ENCODE results near the gene MTA3. TPM values are rescaled to one million over a fixed set of nuclear protein-coding genes. Genes with fewer than 3 reads are reported as not detected.

The MTA3 gene
- total RNA-seq, 2 donors from 2014 or later = 23.0 to 30.8 TPM

DNA sequence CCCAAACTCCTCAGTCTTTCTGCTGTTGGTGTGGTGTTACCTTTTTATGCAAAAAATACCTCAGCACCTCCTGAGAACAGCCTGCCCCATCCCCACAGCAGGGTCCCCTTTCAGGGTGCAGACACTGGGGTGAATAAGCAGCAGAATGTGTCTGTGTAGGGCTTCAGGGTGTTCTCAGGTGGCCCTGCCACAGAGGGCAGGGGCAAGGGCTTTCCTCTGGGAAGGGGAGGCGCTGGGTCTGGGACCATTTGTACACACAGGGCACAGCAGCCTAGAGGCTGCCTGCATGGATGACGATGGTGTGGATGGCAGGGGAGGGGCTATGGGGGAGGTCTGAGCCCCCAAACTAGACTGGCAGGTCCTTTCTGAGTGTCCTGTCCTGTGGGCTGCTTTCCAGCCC lies 221.3 kb downstream of the MTA3 start:
- no peak for DNase-seq (ENCODE audit: low spot score)
- TF ChIP-seq, protein P1, sequence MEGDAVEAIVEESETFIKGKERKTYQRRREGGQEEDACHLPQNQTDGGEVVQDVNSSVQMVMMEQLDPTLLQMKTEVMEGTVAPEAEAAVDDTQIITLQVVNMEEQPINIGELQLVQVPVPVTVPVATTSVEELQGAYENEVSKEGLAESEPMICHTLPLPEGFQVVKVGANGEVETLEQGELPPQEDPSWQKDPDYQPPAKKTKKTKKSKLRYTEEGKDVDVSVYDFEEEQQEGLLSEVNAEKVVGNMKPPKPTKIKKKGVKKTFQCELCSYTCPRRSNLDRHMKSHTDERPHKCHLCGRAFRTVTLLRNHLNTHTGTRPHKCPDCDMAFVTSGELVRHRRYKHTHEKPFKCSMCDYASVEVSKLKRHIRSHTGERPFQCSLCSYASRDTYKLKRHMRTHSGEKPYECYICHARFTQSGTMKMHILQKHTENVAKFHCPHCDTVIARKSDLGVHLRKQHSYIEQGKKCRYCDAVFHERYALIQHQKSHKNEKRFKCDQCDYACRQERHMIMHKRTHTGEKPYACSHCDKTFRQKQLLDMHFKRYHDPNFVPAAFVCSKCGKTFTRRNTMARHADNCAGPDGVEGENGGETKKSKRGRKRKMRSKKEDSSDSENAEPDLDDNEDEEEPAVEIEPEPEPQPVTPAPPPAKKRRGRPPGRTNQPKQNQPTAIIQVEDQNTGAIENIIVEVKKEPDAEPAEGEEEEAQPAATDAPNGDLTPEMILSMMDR (IDR thresholded peaks at IDR 0.05) = no peak

DNA sequence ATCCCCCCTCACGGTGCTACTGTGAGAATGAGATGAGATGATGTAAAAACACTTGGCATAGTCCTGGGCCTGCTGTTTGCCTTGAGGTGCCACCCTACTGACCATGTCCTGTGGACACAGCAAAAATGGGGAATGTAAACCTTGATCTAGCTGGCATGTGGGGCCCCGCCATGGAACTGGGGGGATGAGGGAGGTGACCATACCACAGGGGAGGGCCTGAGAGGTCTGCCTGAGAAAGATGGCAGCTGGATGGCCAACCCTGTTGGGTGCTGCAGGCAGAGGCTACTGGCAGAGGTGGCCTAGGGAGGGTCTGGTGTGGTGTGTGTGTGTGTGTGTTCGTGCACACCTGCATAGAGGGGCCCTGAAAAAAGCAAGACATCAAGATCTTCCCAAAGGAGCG lies 223.2 kb downstream of the MTA3 start:
- DNase-seq (ENCODE audit: low spot score) (no peak), ATAC-seq (ENCODE audit: insufficient number of reproducible peaks, low FRiP score, low read depth) (no peak)
- TF ChIP-seq, protein P1 (IDR thresholded peaks at IDR 0.05) = no peak
- Histone ChIP-seq H3K9me3 (no peaks in the 10 kb centered on the region), H3K4me1 (ENCODE audit: control insufficient read depth in 1 of 2, low read depth in 2 of 2) (peaks cover 18 to 54% of the 10 kb centered on the region in 2 donors), H3K27me3 (replicated peaks; ENCODE audit: insufficient read depth) (no peaks in the 10 kb centered on the region), H3K36me3 (no peaks in the 10 kb centered on the region), H3K4me3 (peak overlapping the region; percentile 86), H3K27ac (peak overlapping the region; percentile 93 to 96)

More for the DNA sequence above, 221.3 kb downstream of the MTA3 start:
- Histone ChIP-seq H3K27me3 (replicated peaks; ENCODE audit: insufficient read depth) (no peaks in the 10 kb centered on the region), H3K36me3 (no peaks in the 10 kb centered on the region), H3K4me3 (no peak overlapping the region), H3K9me3 (no peaks in the 10 kb centered on the region), H3K27ac (peak overlapping the region in 1 of 2 donors; percentile 30), H3K4me1 (ENCODE audit: control insufficient read depth in 1 of 2, low read depth in 2 of 2) (peaks cover 12 to 35% of the 10 kb centered on the region in 2 donors)
- ATAC-seq (ENCODE audit: insufficient number of reproducible peaks, low FRiP score, low read depth) = no peak

DNA sequence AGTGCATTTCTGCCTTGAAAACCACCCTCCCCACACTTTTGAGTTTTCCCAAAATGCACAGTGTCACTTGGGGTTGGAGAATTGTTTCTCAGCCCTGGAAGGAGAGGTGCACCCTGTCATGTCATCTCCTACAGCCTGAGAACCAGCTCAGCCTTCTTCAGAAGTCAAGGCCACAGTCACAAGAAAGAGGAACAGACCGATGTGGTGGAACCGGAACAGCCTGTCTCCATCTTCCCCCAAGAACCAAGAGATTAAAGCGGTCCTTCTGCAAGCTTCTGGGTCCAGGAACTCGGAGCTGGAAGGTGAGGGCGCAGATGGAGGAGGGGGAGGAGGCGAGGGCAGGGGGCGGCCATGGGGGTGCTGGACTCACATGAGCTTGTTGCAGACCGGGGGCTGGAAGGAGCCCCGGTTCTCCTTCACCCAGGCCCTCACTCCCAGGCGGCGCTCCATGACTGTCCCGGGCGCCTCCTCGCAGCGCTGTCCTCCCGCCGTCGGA lies 223.7 kb downstream of the MTA3 start:
- H3K4me3 ChIP-seq = peak overlapping the region; percentile 86
- H3K9me3 ChIP-seq = no peaks in the 10 kb centered on the region
- H3K27me3 ChIP-seq (replicated peaks; ENCODE audit: insufficient read depth) = no peaks in the 10 kb centered on the region
- H3K27ac ChIP-seq = peak overlapping the region; percentile 93 to 96
- TF ChIP-seq, protein P1 (IDR thresholded peaks at IDR 0.05) = no peak
- ATAC-seq (ENCODE audit: insufficient number of reproducible peaks, low FRiP score, low read depth) = peak; percentile 28
- no peaks in the 10 kb centered on the region for H3K36me3 ChIP-seq
- DNase-seq (ENCODE audit: low spot score) = no peak
- H3K4me1 ChIP-seq (ENCODE audit: control insufficient read depth in 1 of 2, low read depth in 2 of 2) = peaks cover 18 to 57% of the 10 kb centered on the region in 2 donors

DNA sequence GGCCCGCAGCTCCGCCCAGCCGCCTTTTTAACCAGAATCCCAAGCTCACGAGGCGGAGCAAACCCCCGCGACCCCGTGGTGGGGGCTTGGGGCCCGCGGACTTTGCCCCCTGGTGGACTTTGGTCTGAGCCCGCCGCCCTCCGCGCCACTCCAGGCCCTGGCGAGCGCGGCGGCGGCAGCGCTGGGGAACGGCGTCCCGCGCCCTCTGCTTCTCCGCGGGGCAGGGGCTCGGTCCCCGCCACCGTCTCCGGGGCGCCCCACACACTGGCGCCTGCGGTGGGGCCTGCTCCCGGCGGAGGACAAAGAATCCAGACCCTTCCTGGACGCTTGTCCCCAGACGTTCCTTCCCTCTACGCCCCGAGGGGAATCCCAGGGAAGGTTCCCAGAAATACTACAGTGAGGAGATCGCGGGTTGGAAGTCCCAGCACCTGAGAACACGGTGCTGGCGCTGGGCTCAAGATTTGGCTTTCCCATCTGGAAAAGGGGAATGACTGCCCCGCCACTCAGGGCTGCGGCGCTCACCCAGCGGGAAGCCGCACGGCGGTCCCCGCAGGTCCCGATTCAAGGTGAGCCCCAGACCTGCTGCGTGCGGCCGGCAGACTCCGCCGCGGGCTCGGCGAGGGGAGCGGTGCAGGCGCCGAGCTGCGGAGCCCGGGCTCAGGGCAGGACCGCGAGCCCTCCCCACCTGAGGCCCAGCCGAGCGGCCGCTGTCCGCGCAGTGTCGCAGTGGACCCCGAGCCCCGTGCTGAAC lies 224.3 kb downstream of the MTA3 start, which contains the start of gene HAAO:
HAAO (minus strand) TSS at position 1 of the 751 bp plus-strand sequence. CDS start 47 bp downstream, outside the sequence.
- ATAC-seq (ENCODE audit: insufficient number of reproducible peaks, low FRiP score, low read depth) = peak; percentile 23
- H3K27me3 ChIP-seq (replicated peaks; ENCODE audit: insufficient read depth) = no peaks in the 10 kb centered on the region
- peak within 1 kb of the TSS; percentile 86 for H3K4me3 ChIP-seq
- peaks cover 18 to 60% of the 10 kb centered on the region in 2 donors for H3K4me1 ChIP-seq (ENCODE audit: control insufficient read depth in 1 of 2, low read depth in 2 of 2)
- H3K9me3 ChIP-seq = no peaks in the 10 kb centered on the region
- H3K27ac ChIP-seq = peak within 1 kb of the TSS; percentile 93 to 96
- H3K36me3 ChIP-seq = no peaks in the 10 kb centered on the region
- TF ChIP-seq, protein P1 (IDR thresholded peaks at IDR 0.05) = peak; percentile 39
- DNase-seq (ENCODE audit: low spot score) = no peak
